KOPT-K1 (cell line): ENCODE data around the gene B3GNT5.
"Not testable (repeated sequence)": the region's sequence is repeated elsewhere in the genome, so short reads cannot be mapped to it uniquely, and the experiment has no call there.

Experiments
- H3K27ac ChIP-seq: fragments of 200-600 bp; sonication (generic); 2 replicates; pipeline ENCODE4 v1.5.1; 2016; ENCODE audit warnings: antibody characterized with exemption, mild to moderate bottlenecking, low read depth, low read length; ENCODE audit not compliant: poor library complexity, severe bottlenecking
- H3K36me3 ChIP-seq: fragments of 200-600 bp; sonication (generic); 2 replicates; pipeline ENCODE4 v1.5.1; 2017; ENCODE audit warnings: antibody characterized with exemption, mild to moderate bottlenecking, low read length, moderate library complexity; ENCODE audit not compliant: insufficient read depth
- H3K9me3 ChIP-seq: fragments of 200-600 bp; sonication (generic); 2 replicates; pipeline ENCODE4 v1.5.1; 2017; ENCODE audit warnings: antibody characterized with exemption, low read length, mild to moderate bottlenecking; ENCODE audit not compliant: insufficient read depth, poor library complexity, severe bottlenecking

B3GNT5 gene

GRCh38 chr3:183222631-183223235 is 30.3 kb upstream of the B3GNT5 start:
- Histone ChIP-seq H3K36me3 (no peaks in the 10 kb centered on the region), H3K27ac (no peak overlapping the region), H3K9me3 (no peaks in the 10 kb centered on the region)

- no peaks in the 10 kb centered on the region for H3K36me3 ChIP-seq
- H3K27ac ChIP-seq, result peak overlapping the region; percentile 17
- H3K9me3 ChIP-seq, result no peaks in the 10 kb centered on the region
These were observed 28.7 kb upstream of the B3GNT5 start for GRCh38 chr3:183224180-183224970.

- no peaks in the 10 kb centered on the region for H3K9me3 ChIP-seq
- H3K27ac ChIP-seq, result no peak overlapping the region
- H3K36me3 ChIP-seq, result no peaks in the 10 kb centered on the region
These were observed 26.6 kb upstream of the B3GNT5 start for GRCh38 chr3:183226333-183226890.

GRCh38 chr3:183227586-183227985 is 25.5 kb upstream of the B3GNT5 start:
- Histone ChIP-seq H3K36me3 (no peaks in the 10 kb centered on the region), H3K9me3 (no peaks in the 10 kb centered on the region), H3K27ac (no peak overlapping the region)

GRCh38 chr3:183229178-183229577 is 23.9 kb upstream of the B3GNT5 start:
- Histone ChIP-seq H3K27ac (no peak overlapping the region), H3K9me3 (no peaks in the 10 kb centered on the region), H3K36me3 (no peaks in the 10 kb centered on the region)

- not testable (repeated sequence) for H3K9me3 ChIP-seq, H3K27ac ChIP-seq, H3K36me3 ChIP-seq
These were observed 22.8 kb upstream of the B3GNT5 start for GRCh38 chr3:183230251-183230650.

GRCh38 chr3:183230826-183231225 is 22.2 kb upstream of the B3GNT5 start:
- no peak overlapping the region for H3K27ac ChIP-seq

GRCh38 chr3:183233966-183234365 is 19.1 kb upstream of the B3GNT5 start:
- Histone ChIP-seq H3K9me3 (no peaks in the 10 kb centered on the region), H3K27ac (no peak overlapping the region), H3K36me3 (no peaks in the 10 kb centered on the region)

More at GRCh38 chr3:183230826-183231225, 22.2 kb upstream of the B3GNT5 start:
- Histone ChIP-seq H3K9me3 (no peaks in the 10 kb centered on the region), H3K36me3 (no peaks in the 10 kb centered on the region)

- Histone ChIP-seq H3K36me3 (no peaks in the 10 kb centered on the region), H3K27ac (no peak overlapping the region), H3K9me3 (peaks cover 34% of the 10 kb centered on the region)
These were observed 14.0 kb upstream of the B3GNT5 start for GRCh38 chr3:183239046-183239445.

GRCh38 chr3:183242431-183242830 is 10.6 kb upstream of the B3GNT5 start:
- no peaks in the 10 kb centered on the region for H3K36me3 ChIP-seq
- no peak overlapping the region for H3K27ac ChIP-seq
- peaks cover 34% of the 10 kb centered on the region for H3K9me3 ChIP-seq

- peaks cover 34% of the 10 kb centered on the region for H3K9me3 ChIP-seq
- no peak overlapping the region for H3K27ac ChIP-seq
- H3K36me3 ChIP-seq, result no peaks in the 10 kb centered on the region
These were observed 8.8 kb upstream of the B3GNT5 start for GRCh38 chr3:183244219-183244618.

- H3K27ac ChIP-seq, result no peak overlapping the region
- H3K9me3 ChIP-seq, result peaks cover 34% of the 10 kb centered on the region
- no peaks in the 10 kb centered on the region for H3K36me3 ChIP-seq
These were observed 8.0 kb upstream of the B3GNT5 start for GRCh38 chr3:183244981-183245476.

- H3K27ac ChIP-seq, result no peak overlapping the region
- no peaks in the 10 kb centered on the region for H3K36me3 ChIP-seq
- peaks cover 15% of the 10 kb centered on the region for H3K9me3 ChIP-seq
These were observed 6.0 kb upstream of the B3GNT5 start for GRCh38 chr3:183247011-183247589.

GRCh38 chr3:183249006-183249718 is 3.9 kb upstream of the B3GNT5 start:
- peaks cover 6% of the 10 kb centered on the region for H3K9me3 ChIP-seq
- H3K36me3 ChIP-seq, result no peaks in the 10 kb centered on the region
- H3K27ac ChIP-seq, result no peak overlapping the region
